Measurements from ENCODE around the gene NDUFB3. TPM values are rescaled to one million over a fixed set of nuclear protein-coding genes. Genes with fewer than 3 reads are reported as not detected.
"Not testable (repeated sequence)": the region's sequence is repeated elsewhere in the genome, so short reads cannot be mapped to it uniquely, and the experiment has no call there.

NDUFB3 gene
- total and polyA plus RNA-seq, 4 donors, result 46.2 to 87.5 (median 79.1) TPM

DNA sequence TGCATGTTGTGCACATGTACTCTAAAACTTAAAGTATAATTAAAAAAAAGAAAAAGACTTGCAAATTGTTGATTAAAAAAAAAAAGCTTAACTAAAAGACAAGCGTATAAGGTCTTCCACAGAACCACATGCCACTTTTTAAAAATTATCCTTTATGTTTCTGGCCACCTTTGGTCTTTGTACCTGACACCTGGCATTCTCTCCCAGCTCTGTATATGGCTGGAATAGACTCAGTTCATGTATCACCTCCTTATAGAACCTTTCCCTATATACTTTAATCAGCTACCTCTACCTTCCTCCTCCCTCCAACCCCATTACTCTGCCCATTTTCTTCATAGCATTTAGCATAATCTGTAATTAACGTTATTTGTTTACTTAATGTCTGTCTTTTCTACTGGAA, 32.9 kb upstream of the NDUFB3 start:
- ATAC-seq (ENCODE audit: insufficient read depth, low FRiP score) (no peak), DNase-seq (no peak)
- WGBS, 2 donors, result 94 to 96% methylated on average over 2 of the region's 2 CpGs
- Histone ChIP-seq H3K9me3 (ENCODE audit: control insufficient read depth in 4 of 4, insufficient read depth in 3 of 4, low read length in 3 of 4) (no peaks in the 10 kb centered on the region), H3K36me3 (ENCODE audit: control insufficient read depth in 4 of 4, insufficient read depth in 4 of 4, low read length in 4 of 4) (no peaks in the 10 kb centered on the region), H3K27me3 (ENCODE audit: control insufficient read depth in 3 of 3, insufficient read depth in 3 of 3, low read length in 2 of 3) (no peaks in the 10 kb centered on the region), H3K9ac (ENCODE audit: insufficient read depth in 1 of 2, low read length in 2 of 2) (no peak overlapping the region), H3K27ac (ENCODE audit: low read depth in 1 of 2, low read length in 1 of 2) (no peak overlapping the region), H3K4me3 (no peak overlapping the region), H3K4me1 (ENCODE audit: control insufficient read depth in 5 of 5, insufficient read depth in 5 of 5, low read length in 5 of 5) (peaks cover 0 to 3% (median 0%) of the 10 kb centered on the region in 5 donors)
- TF ChIP-seq, protein P1, sequence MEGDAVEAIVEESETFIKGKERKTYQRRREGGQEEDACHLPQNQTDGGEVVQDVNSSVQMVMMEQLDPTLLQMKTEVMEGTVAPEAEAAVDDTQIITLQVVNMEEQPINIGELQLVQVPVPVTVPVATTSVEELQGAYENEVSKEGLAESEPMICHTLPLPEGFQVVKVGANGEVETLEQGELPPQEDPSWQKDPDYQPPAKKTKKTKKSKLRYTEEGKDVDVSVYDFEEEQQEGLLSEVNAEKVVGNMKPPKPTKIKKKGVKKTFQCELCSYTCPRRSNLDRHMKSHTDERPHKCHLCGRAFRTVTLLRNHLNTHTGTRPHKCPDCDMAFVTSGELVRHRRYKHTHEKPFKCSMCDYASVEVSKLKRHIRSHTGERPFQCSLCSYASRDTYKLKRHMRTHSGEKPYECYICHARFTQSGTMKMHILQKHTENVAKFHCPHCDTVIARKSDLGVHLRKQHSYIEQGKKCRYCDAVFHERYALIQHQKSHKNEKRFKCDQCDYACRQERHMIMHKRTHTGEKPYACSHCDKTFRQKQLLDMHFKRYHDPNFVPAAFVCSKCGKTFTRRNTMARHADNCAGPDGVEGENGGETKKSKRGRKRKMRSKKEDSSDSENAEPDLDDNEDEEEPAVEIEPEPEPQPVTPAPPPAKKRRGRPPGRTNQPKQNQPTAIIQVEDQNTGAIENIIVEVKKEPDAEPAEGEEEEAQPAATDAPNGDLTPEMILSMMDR (IDR thresholded peaks at IDR 0.05; ENCODE audit: control extremely low read depth, extremely low read depth), result no peak

DNA sequence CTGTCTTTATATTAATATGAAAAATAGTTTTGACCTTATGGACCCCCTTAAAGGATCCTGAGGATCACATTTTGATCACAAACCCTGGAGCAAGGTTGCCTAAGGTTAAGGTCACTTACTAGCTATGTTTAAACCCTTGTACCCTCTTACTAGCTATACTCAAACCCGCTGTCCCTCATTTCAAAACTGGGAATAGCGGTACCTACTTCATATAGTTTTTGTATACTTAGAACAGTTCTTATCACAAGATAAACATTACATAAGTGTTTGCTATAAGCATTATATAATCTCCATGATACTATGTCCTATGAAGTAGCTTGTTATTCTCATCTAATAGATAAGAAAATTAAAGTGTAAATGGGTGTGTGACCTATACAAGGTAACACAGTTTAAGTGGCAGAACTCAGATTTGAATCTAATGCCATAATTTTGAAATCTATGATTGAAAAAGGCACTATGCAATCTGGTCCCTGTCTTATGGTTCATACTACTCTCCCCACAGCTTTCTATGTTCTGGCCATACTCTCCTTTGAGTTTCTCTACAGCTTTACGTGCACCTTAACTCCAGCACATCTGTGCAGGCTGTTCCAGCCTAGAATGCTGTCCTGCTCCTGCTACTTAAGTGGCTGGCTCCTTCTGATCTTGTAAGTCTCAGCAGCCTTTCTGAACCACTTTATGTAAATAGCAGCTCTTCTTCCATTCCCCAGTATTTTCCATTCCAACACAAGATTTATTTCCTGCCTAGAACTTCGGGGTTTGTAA, 30.8 kb upstream of the NDUFB3 start:
- WGBS, 2 donors, result 63 to 73% methylated on average over 4 of the region's 4 CpGs
- ATAC-seq (ENCODE audit: insufficient read depth, low FRiP score), result no peak

DNA sequence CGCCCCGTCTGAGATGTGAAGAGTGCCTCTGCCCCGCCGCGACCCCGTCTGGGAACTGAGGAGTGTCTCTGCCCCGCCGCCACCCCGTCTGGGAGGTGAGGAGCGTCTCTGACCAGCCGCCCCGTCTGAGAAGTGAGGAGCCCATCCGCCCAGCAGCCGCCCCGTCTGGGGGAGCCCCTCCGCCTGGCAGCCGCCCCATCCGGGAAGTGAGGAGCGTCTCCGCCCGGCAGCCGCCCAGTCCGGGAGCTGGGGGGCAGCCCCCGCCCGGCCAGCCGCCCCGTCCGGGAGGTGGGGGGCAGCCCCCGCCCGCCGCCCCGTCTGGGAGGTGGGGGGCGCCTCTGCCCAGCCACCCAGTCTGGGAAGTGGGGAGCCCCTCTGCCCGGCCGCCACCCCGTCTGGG, 29.4 kb upstream of the NDUFB3 start:
- not testable (repeated sequence) for H3K9ac ChIP-seq (ENCODE audit: insufficient read depth in 1 of 2, low read length in 2 of 2); ATAC-seq (ENCODE audit: insufficient read depth, low FRiP score); H3K4me1 ChIP-seq (ENCODE audit: control insufficient read depth in 5 of 5, insufficient read depth in 5 of 5, low read length in 5 of 5); H3K27ac ChIP-seq (ENCODE audit: low read depth in 1 of 2, low read length in 1 of 2); H3K4me3 ChIP-seq; DNase-seq; H3K9me3 ChIP-seq (ENCODE audit: control insufficient read depth in 4 of 4, insufficient read depth in 3 of 4, low read length in 3 of 4); H3K27me3 ChIP-seq (ENCODE audit: control insufficient read depth in 3 of 3, insufficient read depth in 3 of 3, low read length in 2 of 3); H3K36me3 ChIP-seq (ENCODE audit: control insufficient read depth in 4 of 4, insufficient read depth in 4 of 4, low read length in 4 of 4)
- 98 to 99% methylated on average over 24 to 36 of the region's 36 CpGs for WGBS, 2 donors

More for the DNA sequence above, 30.8 kb upstream of the NDUFB3 start:
- H3K27me3 ChIP-seq (ENCODE audit: control insufficient read depth in 3 of 3, insufficient read depth in 3 of 3, low read length in 2 of 3), result peaks cover 0 to 4% (median 0%) of the 10 kb centered on the region in 3 donors
- no peak overlapping the region for H3K4me3 ChIP-seq
- no peak overlapping the region for H3K27ac ChIP-seq (ENCODE audit: low read depth in 1 of 2, low read length in 1 of 2)
- H3K4me1 ChIP-seq (ENCODE audit: control insufficient read depth in 5 of 5, insufficient read depth in 5 of 5, low read length in 5 of 5), result peaks cover 0 to 3% (median 0%) of the 10 kb centered on the region in 5 donors
- TF ChIP-seq, protein P1 (IDR thresholded peaks at IDR 0.05; ENCODE audit: control extremely low read depth, extremely low read depth), result no peak
- H3K9ac ChIP-seq (ENCODE audit: insufficient read depth in 1 of 2, low read length in 2 of 2), result no peak overlapping the region
- H3K9me3 ChIP-seq (ENCODE audit: control insufficient read depth in 4 of 4, insufficient read depth in 3 of 4, low read length in 3 of 4), result no peaks in the 10 kb centered on the region
- peaks cover 0 to 2% (median 0%) of the 10 kb centered on the region in 4 donors for H3K36me3 ChIP-seq (ENCODE audit: control insufficient read depth in 4 of 4, insufficient read depth in 4 of 4, low read length in 4 of 4)
- DNase-seq, result peak in 1 of 3 donors; percentile 5

DNA sequence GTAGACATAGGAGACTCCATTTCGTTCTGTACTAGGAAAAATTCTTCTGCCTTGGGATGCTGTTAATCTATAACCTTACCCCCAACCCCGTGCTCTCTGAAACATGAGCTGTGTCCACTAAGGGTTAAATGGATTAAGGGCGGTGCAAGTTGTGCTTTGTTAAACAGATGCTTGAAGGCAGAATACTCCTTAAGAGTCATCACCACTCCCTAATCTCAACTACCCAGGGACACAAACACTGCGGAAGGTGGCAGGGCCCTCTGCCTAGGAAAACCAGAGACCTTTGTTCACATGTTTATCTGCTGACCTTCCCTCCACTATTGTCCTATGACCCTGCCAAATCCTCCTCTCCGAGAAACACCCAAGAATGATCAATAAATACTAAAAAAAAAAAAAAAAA, 28.8 kb upstream of the NDUFB3 start:
- H3K4me3 ChIP-seq; H3K27me3 ChIP-seq (ENCODE audit: control insufficient read depth in 3 of 3, insufficient read depth in 3 of 3, low read length in 2 of 3); H3K36me3 ChIP-seq (ENCODE audit: control insufficient read depth in 4 of 4, insufficient read depth in 4 of 4, low read length in 4 of 4); H3K9me3 ChIP-seq (ENCODE audit: control insufficient read depth in 4 of 4, insufficient read depth in 3 of 4, low read length in 3 of 4); H3K9ac ChIP-seq (ENCODE audit: insufficient read depth in 1 of 2, low read length in 2 of 2); H3K4me1 ChIP-seq (ENCODE audit: control insufficient read depth in 5 of 5, insufficient read depth in 5 of 5, low read length in 5 of 5); H3K27ac ChIP-seq (ENCODE audit: low read depth in 1 of 2, low read length in 1 of 2); ATAC-seq (ENCODE audit: insufficient read depth, low FRiP score); DNase-seq: not testable (repeated sequence)
- WGBS, 2 donors, result 88 to 92% methylated on average over 5 of the region's 5 CpGs
